HL-60/S4 treated with phorbol 12-myristate 13-acetate at 8.2 ng/mL for 4 days and 3 days (cell line): Measurements from ENCODE around the gene LMOD2.

Source experiments
- in situ Hi-C: fragments of 300-500 bp; cut with MboI; formaldehyde crosslinking; loops from 2 replicates; pipeline ENCODE4 v1.15.0; 2022; ENCODE audit warnings: low sequenced_read_pairs

The LMOD2 gene

DNA sequence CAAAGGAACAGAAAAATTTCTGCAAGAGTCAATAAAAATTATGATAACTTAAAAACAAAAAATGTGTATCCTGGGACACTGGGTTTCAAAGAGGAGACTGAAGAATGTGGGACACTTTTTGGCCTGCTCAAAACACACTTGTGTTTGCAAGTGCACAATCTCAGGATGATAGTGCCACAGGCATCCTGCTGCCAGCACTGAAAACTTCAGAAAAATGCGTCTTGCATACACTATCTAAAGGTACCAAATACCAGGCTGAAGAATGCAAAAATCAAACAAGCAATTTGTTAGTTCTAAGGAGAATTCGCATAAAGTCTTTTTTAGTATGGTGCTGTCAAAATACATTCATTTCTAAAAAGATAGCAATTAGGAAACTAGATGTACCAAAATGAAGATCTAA lies 55.0 kb downstream of the LMOD2 start:
- in situ Hi-C loops, result no loop called here

- in situ Hi-C loops, result no loop called here
Measured at GRCh38 chr7:123711832-123712293, 56.2 kb downstream of the LMOD2 start.

DNA sequence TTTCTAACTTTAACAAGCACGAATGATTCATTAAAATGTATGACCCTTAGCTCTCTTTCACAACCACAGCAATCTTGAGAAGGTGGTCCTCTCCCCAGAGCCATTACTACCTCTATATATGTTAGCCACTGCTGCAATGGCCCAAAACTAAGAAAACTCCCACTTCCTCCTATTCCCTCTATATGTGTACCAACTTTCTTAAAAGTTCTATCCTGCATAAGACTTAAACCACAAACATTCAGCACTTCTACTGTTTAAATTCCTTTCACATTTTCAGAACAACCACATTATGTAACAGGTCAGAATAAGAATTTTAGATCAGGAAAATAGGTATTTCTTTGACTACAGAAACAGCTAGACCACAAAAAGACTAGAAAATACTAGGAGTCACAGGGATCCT lies 57.0 kb downstream of the LMOD2 start:
- in situ Hi-C loops, result no loop called here
